Osteoblast (primary cell): ENCODE measurements around the gene PLXNB2. TPM values are rescaled to one million over a fixed set of nuclear protein-coding genes. Genes with fewer than 3 reads are reported as not detected.
"Not testable (repeated sequence)": the region's sequence is repeated elsewhere in the genome, so short reads cannot be mapped to it uniquely, and the experiment has no call there.

ENCODE experiments used
- DNase-seq: peaks from one replicate; pipeline ENCODE4 v3.0.0; 2011; ENCODE audit warnings: low spot score, mixed read lengths; ENCODE audit not compliant: insufficient read length; ENCODE audit errors: missing footprints
- H2AFZ ChIP-seq: 2 replicates; pipeline ENCODE4 v1.6.0; 2011; ENCODE audit warnings: mild to moderate bottlenecking, low read length
- H3K27ac ChIP-seq: 2 replicates; pipeline ENCODE4 v1.5.1; 2011; ENCODE audit warnings: mild to moderate bottlenecking, low read depth, low read length, moderate library complexity
- H3K27me3 ChIP-seq: 2 replicates; pipeline ENCODE4 v1.6.0; 2012; ENCODE audit warnings: mild to moderate bottlenecking, control low read depth, inconsistent platforms, low read length, moderate library complexity; ENCODE audit not compliant: insufficient read depth
- H3K36me3 ChIP-seq: 2 replicates; pipeline ENCODE4 v1.5.1; 2011; ENCODE audit warnings: mild to moderate bottlenecking, low read length, control low read depth, moderate library complexity; ENCODE audit not compliant: insufficient read depth
- H3K4me1 ChIP-seq: 2 replicates; pipeline ENCODE4 v1.5.1; 2011; ENCODE audit warnings: mild to moderate bottlenecking, low read length, control low read depth, moderate library complexity; ENCODE audit not compliant: insufficient read depth
- H3K4me2 ChIP-seq: 2 replicates; pipeline ENCODE4 v1.6.0; 2011; ENCODE audit warnings: mild to moderate bottlenecking, low read length; ENCODE audit not compliant: insufficient read depth
- H3K4me3 ChIP-seq: fragments of 200-600 bp; sonication (generic); 3 replicates; pipeline ENCODE4 v1.5.1; 2012; ENCODE audit warnings: mild to moderate bottlenecking, low read length, inconsistent platforms; ENCODE audit not compliant: insufficient read depth
- H3K79me2 ChIP-seq: 2 replicates; pipeline ENCODE4 v1.6.0; 2012; ENCODE audit warnings: mild to moderate bottlenecking, low read length, control low read depth, inconsistent platforms; ENCODE audit not compliant: insufficient read depth
- H3K9me3 ChIP-seq: 2 replicates; pipeline ENCODE4 v1.5.1; 2011; ENCODE audit warnings: low read depth, low read length, control low read depth
- H4K20me1 ChIP-seq: 2 replicates; pipeline ENCODE4 v1.6.0; 2012; ENCODE audit warnings: mild to moderate bottlenecking, low read length, control low read depth; ENCODE audit not compliant: insufficient read depth
- total RNA-seq: library from RNA; depleted of rRNA; stranded (reverse); fragments of >200 nt; gene quantifications from 2 replicates; pipeline ENCODE4 v1.2.3, GENCODE V29; 2012
- TF ChIP-seq, protein P1 (sequence below): IDR thresholded peaks from 2 replicates; pipeline ENCODE4 v1.5.1; 2011; ENCODE audit warnings: mild to moderate bottlenecking, low read depth, low read length, moderate library complexity; ENCODE audit errors: extremely low read depth

The PLXNB2 gene
- total RNA-seq, 1 donor: 209 TPM

- no peak overlapping the region for H2AFZ ChIP-seq
- H3K4me2 ChIP-seq: no peak overlapping the region
- peaks cover 3% of the 10 kb centered on the region for H3K79me2 ChIP-seq
- H3K27ac ChIP-seq: no peak overlapping the region
- no peak for DNase-seq
- no peaks in the 10 kb centered on the region for H3K27me3 ChIP-seq
- H3K4me3 ChIP-seq: no peak overlapping the region
- TF ChIP-seq, protein P1, sequence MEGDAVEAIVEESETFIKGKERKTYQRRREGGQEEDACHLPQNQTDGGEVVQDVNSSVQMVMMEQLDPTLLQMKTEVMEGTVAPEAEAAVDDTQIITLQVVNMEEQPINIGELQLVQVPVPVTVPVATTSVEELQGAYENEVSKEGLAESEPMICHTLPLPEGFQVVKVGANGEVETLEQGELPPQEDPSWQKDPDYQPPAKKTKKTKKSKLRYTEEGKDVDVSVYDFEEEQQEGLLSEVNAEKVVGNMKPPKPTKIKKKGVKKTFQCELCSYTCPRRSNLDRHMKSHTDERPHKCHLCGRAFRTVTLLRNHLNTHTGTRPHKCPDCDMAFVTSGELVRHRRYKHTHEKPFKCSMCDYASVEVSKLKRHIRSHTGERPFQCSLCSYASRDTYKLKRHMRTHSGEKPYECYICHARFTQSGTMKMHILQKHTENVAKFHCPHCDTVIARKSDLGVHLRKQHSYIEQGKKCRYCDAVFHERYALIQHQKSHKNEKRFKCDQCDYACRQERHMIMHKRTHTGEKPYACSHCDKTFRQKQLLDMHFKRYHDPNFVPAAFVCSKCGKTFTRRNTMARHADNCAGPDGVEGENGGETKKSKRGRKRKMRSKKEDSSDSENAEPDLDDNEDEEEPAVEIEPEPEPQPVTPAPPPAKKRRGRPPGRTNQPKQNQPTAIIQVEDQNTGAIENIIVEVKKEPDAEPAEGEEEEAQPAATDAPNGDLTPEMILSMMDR: no peak
- H3K36me3 ChIP-seq: no peaks in the 10 kb centered on the region
- H3K9me3 ChIP-seq: no peaks in the 10 kb centered on the region
- H3K4me1 ChIP-seq: peaks cover 5% of the 10 kb centered on the region
- H4K20me1 ChIP-seq: no peaks in the 10 kb centered on the region
Measured at GRCh38 chr22:50338042-50338573, 30.7 kb upstream of the PLXNB2 start.

- TF ChIP-seq, protein P1: no peak
- H3K4me2 ChIP-seq: no peak overlapping the region
- no peak overlapping the region for H3K27ac ChIP-seq
- H3K27me3 ChIP-seq: no peaks in the 10 kb centered on the region
- no peaks in the 10 kb centered on the region for H4K20me1 ChIP-seq
- no peaks in the 10 kb centered on the region for H3K79me2 ChIP-seq
- no peak overlapping the region for H3K4me3 ChIP-seq
- H3K36me3 ChIP-seq: no peaks in the 10 kb centered on the region
- H3K9me3 ChIP-seq: no peaks in the 10 kb centered on the region
- DNase-seq: no peak
- H3K4me1 ChIP-seq: peaks cover under 1% of the 10 kb centered on the region
- no peak overlapping the region for H2AFZ ChIP-seq
Measured at GRCh38 chr22:50337262-50338041, 30.0 kb upstream of the PLXNB2 start.

DNA sequence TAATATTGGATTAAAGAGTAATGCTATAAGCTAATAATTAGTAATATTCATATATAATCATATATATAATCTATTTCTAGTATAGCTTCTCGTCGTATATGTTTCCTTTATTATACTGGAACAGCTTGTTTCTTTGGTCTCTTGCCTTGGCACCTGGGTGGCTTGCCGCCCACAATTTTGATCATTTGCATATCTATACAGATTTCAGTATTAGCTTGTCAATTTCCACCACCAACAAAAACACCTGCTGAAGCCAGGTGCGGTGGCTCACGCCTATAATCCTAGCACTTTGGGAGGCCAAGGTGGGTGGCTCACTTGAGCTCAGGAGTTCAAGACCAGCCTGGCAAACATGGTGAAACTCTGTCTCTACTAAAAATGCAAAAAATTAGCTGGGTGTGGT, 27.0 kb upstream of the PLXNB2 start:
- H3K4me1 ChIP-seq: peaks cover 12% of the 10 kb centered on the region
- not testable (repeated sequence) for H3K27me3 ChIP-seq, H3K4me2 ChIP-seq, H4K20me1 ChIP-seq, DNase-seq, H3K27ac ChIP-seq, H3K36me3 ChIP-seq, H2AFZ ChIP-seq, H3K9me3 ChIP-seq, H3K4me3 ChIP-seq, H3K79me2 ChIP-seq

DNA sequence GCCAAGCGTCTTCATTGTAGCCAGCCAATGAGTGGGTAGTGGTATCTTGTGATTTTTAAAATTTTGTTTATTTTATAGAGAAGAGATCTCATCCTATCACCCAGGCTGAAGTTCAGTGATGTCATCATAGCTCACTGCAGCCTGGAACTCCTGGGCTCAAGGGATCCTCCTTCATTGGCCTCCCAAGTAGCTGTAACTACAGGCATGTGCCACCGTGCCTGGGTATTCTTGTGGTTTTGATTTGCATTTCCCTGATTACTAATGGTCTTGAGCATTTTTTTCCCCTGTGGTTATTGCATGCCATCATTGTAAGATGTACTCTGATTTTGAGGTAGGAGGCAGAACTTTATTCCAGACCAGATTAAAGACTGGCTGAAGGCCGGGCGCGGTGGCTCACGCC, 21.8 kb upstream of the PLXNB2 start:
- H3K4me3 ChIP-seq: no peak overlapping the region
- H3K27me3 ChIP-seq: no peaks in the 10 kb centered on the region
- H4K20me1 ChIP-seq: peaks cover 13% of the 10 kb centered on the region
- no peak overlapping the region for H3K27ac ChIP-seq
- no peaks in the 10 kb centered on the region for H3K36me3 ChIP-seq
- H2AFZ ChIP-seq: no peak overlapping the region
- no peak overlapping the region for H3K4me2 ChIP-seq
- DNase-seq: peak; percentile 49
- H3K4me1 ChIP-seq: peaks cover 26% of the 10 kb centered on the region
- peaks cover 12% of the 10 kb centered on the region for H3K79me2 ChIP-seq
- no peaks in the 10 kb centered on the region for H3K9me3 ChIP-seq
- TF ChIP-seq, protein P1: no peak
